ENCODE results near the gene TPPP2.
"Not testable (repeated sequence)": the region's sequence is repeated elsewhere in the genome, so short reads cannot be mapped to it uniquely, and the experiment has no call there.

Gene TPPP2

GRCh38 chr14:21039585-21040369, 9.8 kb downstream of the TPPP2 start:
- DNase-seq = no peak

GRCh38 chr14:21040370-21040925, 10.4 kb downstream of the TPPP2 start:
- no peak for DNase-seq

GRCh38 chr14:21040941-21041340, 10.9 kb downstream of the TPPP2 start:
- DNase-seq = not testable (repeated sequence)

- DNase-seq = no peak
Measured at GRCh38 chr14:21041676-21042433, 11.8 kb downstream of the TPPP2 start, which contains the start of gene RNASE7. RNASE7 (plus strand) TSS chr14:21042362; CDS start chr14:21042993, 631 bp downstream.

- no peak for DNase-seq
Measured at GRCh38 chr14:21042918-21043317, 12.9 kb downstream of the TPPP2 start.

GRCh38 chr14:21043387-21043973, 13.5 kb downstream of the TPPP2 start:
- DNase-seq = no peak

GRCh38 chr14:21043974-21044618, 14.1 kb downstream of the TPPP2 start:
- no peak for DNase-seq

GRCh38 chr14:21047378-21047781, 17.4 kb downstream of the TPPP2 start:
- DNase-seq = no peak

GRCh38 chr14:21048638-21049037, 18.6 kb downstream of the TPPP2 start:
- no peak for DNase-seq

GRCh38 chr14:21049271-21049673, 19.3 kb downstream of the TPPP2 start:
- no peak for DNase-seq

GRCh38 chr14:21050597-21050996, 20.6 kb downstream of the TPPP2 start:
- no peak for DNase-seq

- no peak for DNase-seq
Measured at GRCh38 chr14:21053184-21054122, 23.4 kb downstream of the TPPP2 start.

- no peak for DNase-seq
Measured at GRCh38 chr14:21054123-21054767, 24.2 kb downstream of the TPPP2 start.

GRCh38 chr14:21054768-21055145, 24.7 kb downstream of the TPPP2 start:
- DNase-seq = no peak

- DNase-seq = no peak
Measured at GRCh38 chr14:21055432-21056117, 25.6 kb downstream of the TPPP2 start.

GRCh38 chr14:21056520-21057163, 26.6 kb downstream of the TPPP2 start:
- DNase-seq = no peak

- no peak for DNase-seq
Measured at GRCh38 chr14:21057803-21058675, 28.0 kb downstream of the TPPP2 start, which contains the start of gene RNASE8. RNASE8 (plus strand) TSS chr14:21057822; CDS start chr14:21057893, 71 bp downstream.

GRCh38 chr14:21058903-21059302, 28.9 kb downstream of the TPPP2 start:
- DNase-seq = no peak

Data from activated gamma-delta T cell (primary cell).